ENCODE results near the gene ORM1.

DNA sequence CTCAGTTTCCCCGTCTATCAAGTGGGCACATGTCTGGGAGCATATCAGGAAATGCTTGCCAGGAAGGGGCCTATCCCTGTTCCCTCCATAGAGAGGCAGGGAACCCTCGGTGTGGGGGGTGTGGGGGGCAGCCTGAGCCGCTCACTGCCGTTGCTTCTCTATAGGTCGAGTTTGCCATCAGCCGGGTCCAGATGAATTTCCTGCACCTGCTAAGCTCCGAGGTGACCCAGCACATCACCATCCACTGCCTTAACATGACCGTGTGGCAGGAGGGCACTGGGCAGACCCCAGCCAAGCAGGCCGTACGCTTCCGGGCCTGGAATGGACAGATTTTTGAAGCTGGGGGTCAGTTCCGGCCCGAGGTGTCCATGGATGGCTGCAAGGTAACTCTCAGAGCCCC, 13.8 kb upstream of the ORM1 start:
- TF ChIP-seq POLR2A (IDR thresholded peaks at IDR 0.05) (no peak), POLR2AphosphoS5 (IDR thresholded peaks at IDR 0.05) (no peak)
